Measurements from ENCODE around the gene SEC14L5.

- TF ChIP-seq ZNF331 (CRISPR knock-in tag; IDR thresholded peaks at IDR 0.05; ENCODE audit: low read depth) = no peak
- peak in 1 of 2 experiments; percentile 54; a peak in 2 of 4 replicates for TF ChIP-seq CTCF (conservative IDR thresholded peaks at IDR 0.05; ENCODE audit: low read depth in 2 of 2)
Observed at GRCh38 chr16:5010576-5011329, 52.6 kb downstream of the SEC14L5 start.
